Heart right ventricle (tissue), 16 donors: ENCODE results near the gene SMIM5. TPM values are rescaled to one million over a fixed set of nuclear protein-coding genes. Genes with fewer than 3 reads are reported as not detected.

Experiments used
- ATAC-seq, 8 donors: fragments of 200-7000 bp; cut with Tn5 transposase; one replicate each; pipeline ENCODE4 v1.9.1; 2020; ENCODE audit warnings: mild to moderate bottlenecking in 8 of 8, moderate library complexity in 8 of 8, moderate number of reproducible peaks in 1 of 8
- DNase-seq, 2 donors: peaks; one replicate each; pipeline ENCODE4 v3.0.0-alpha.2; 2020
- H3K27ac ChIP-seq, 10 donors: fragments of 200-600 bp; sonication (generic) in 2 of 10; one replicate each; pipeline versions ENCODE4 v1.5.0 to v1.8.0; 2020 to 2022; ENCODE audit warnings: mild to moderate bottlenecking in 3 of 10
- H3K27me3 ChIP-seq, 7 donors: fragments of 200-600 bp; one replicate each; pipeline ENCODE4 v1.8.0; 2021 to 2022; ENCODE audit warnings: mild to moderate bottlenecking in 2 of 7
- H3K36me3 ChIP-seq, 9 donors: fragments of 200-600 bp; sonication (generic) in 1 of 9; one replicate each; pipeline versions ENCODE4 v1.5.0 to v1.8.0; 2020 to 2022; ENCODE audit warnings: mild to moderate bottlenecking in 2 of 9
- H3K4me1 ChIP-seq, 9 donors: fragments of 200-600 bp; sonication (generic) in 1 of 9; one replicate each; pipeline versions ENCODE4 v1.5.0 to v1.8.0; 2020 to 2022; ENCODE audit warnings: mild to moderate bottlenecking in 4 of 9
- H3K4me3 ChIP-seq, 10 donors: fragments of 200-600 bp; sonication (generic) in 2 of 10; one replicate each; pipeline versions ENCODE4 v1.5.0 to v1.8.0; 2020 to 2022; ENCODE audit warnings: mild to moderate bottlenecking in 7 of 10, moderate library complexity in 2 of 10
- H3K9me3 ChIP-seq, 11 donors: fragments of 200-600 bp in 10 of 11; sonication (generic) in 2 of 11; one replicate each; pipeline versions ENCODE4 v1.5.0 to v1.8.0; 2013 to 2022; ENCODE audit warnings: mild to moderate bottlenecking in 2 of 11, control low read depth in 1 of 11, moderate library complexity in 1 of 11
- CTCF ChIP-seq, 9 donors: fragments of 200-600 bp; sonication (generic) in 2 of 9; IDR thresholded peaks; one replicate each; pipeline versions ENCODE4 v1.5.0 to v1.8.0; 2021 to 2022; ENCODE audit warnings: antibody characterized with exemption in 9 of 9, mild to moderate bottlenecking in 5 of 9, moderate library complexity in 1 of 9
- WGBS, 2 donors: extraction: QIAGEN DNeasy Blood & Tissue Kit; methylation state at CpG; one replicate each; pipeline ENCODE4 v1.1.7; 2013; ENCODE audit warnings: inconsistent platforms in 1 of 2; 5-methylcytosine and 5-hydroxymethylcytosine counted together
- intact Hi-C, 10 donors: fragments of 100-400 bp; cut with DNase I; formaldehyde crosslinking; loops; one replicate each; pipeline versions ENCODE4 v1.11.1 to v1.14.2; 2022
- polyA plus RNA-seq, 2 donors: library from polyadenylated mRNA; stranded (reverse); fragments of 200-250 nt; gene quantifications; one replicate each; pipeline ENCODE4 v1.2.3, GENCODE V29; 2013
- total RNA-seq, 10 donors: library from RNA; stranded (reverse); fragmentation: NEBNext Ultra II Directional in 3 of 10; extraction: Animal tissue kit (Norgen Biotek cat#: 25700) in 3 of 10; gene quantifications; one replicate each; pipeline versions ENCODE4 v1.2.1 to v1.2.4, GENCODE V29; 2021 to 2023
- donor health status: Arrhythmogenic right ventricular cardiomyopathy.
- donor health status: ischemic (EF 13 %, LVEDD 7.1; RV severe dilation, severe dysfunction).
- donor health status: healthy with polysubstance abuse.
- donor health status: DM: no; HTN: yes; CAD: no.
- donor health status: DM: no; HTN: no; CAD: no.
- donor health status: ischemic (EF 25% LVEDD 6.9; RV normal size, moderate dysfunction).
- donor health status: ischemic (EF 25% LVEDD 5.7; RV mildly dilated, moderate dysfunction).
- donor health status: healthy.
- donor health status: DM: yes; HTN: yes; CAD: no.
- donor health status: Ischemic cardiomyopathy.
- donor health status: ischemic (EF 35%, LVEDD 5.7; RV mildly dilated, moderate dysfunction).
- donor health status: nonischemic (EF 11% LVEDD 7.7; RV severe dilation, severe dysfunction).
- donor health status: DM: yes; HTN: yes; CAD: no.
- donor health status: PGD.
- donor health status: ischemic (EF 29% LVEDD 5.4; RV normal size, mild dysfunction).
- donor health status: nonischemic (EF 23%, LVEDD 6.1; RV moderate dilation, normal function).

The SMIM5 gene
- total and polyA plus RNA-seq, 12 donors, result 1.9 to 19.2 (median 6.5) TPM

- ATAC-seq, result no peak
These were observed 38.5 kb upstream of the SMIM5 start for GRCh38 chr17:75594499-75595283.

GRCh38 chr17:75595284-75595919 is 37.8 kb upstream of the SMIM5 start:
- TF ChIP-seq CTCF (IDR thresholded peaks at IDR 0.05), result no peak
- no peak overlapping the region for H3K4me3 ChIP-seq
- H3K9me3 ChIP-seq, result no peaks in the 10 kb centered on the region
- no peak overlapping the region for H3K27ac ChIP-seq
- H3K4me1 ChIP-seq, result peaks cover 0 to 1% (median 0%) of the 10 kb centered on the region in 9 donors
- no peak for ATAC-seq
- H3K36me3 ChIP-seq, result peaks cover 0 to 34% (median 0%) of the 10 kb centered on the region in 9 donors
- intact Hi-C loops, result loop anchor here in 1 of 10 donors (10.0 kb wide), 1 partner anchor 171 kb away; no protein-coding TSS in a partner anchor
- no peaks in the 10 kb centered on the region for H3K27me3 ChIP-seq
- no peak for DNase-seq
- WGBS, 2 donors, result 79 to 84% methylated on average over 11 to 13 of the region's 13 CpGs

More at GRCh38 chr17:75594499-75595283, 38.5 kb upstream of the SMIM5 start:
- 77 to 88% methylated on average over 28 of the region's 28 CpGs for WGBS, 2 donors
- no peak for DNase-seq
- H3K27ac ChIP-seq, result no peak overlapping the region
- peaks cover 0 to 34% (median 0%) of the 10 kb centered on the region in 9 donors for H3K36me3 ChIP-seq
- no peak overlapping the region for H3K4me3 ChIP-seq
- H3K27me3 ChIP-seq, result no peaks in the 10 kb centered on the region
- H3K9me3 ChIP-seq, result no peaks in the 10 kb centered on the region
- H3K4me1 ChIP-seq, result peaks cover 2 to 7% (median 5%) of the 10 kb centered on the region in 9 donors
- TF ChIP-seq CTCF (IDR thresholded peaks at IDR 0.05), result no peak
- intact Hi-C loops, result loop anchor here in 1 of 10 donors (10.0 kb wide), 1 partner anchor 170 kb away; no protein-coding TSS in a partner anchor

GRCh38 chr17:75595920-75596313 is 37.3 kb upstream of the SMIM5 start:
- DNase-seq (no peak), ATAC-seq (no peak)
- Histone ChIP-seq H3K9me3 (no peaks in the 10 kb centered on the region), H3K27ac (no peak overlapping the region), H3K27me3 (no peaks in the 10 kb centered on the region), H3K36me3 (peaks cover 0 to 33% (median 0%) of the 10 kb centered on the region in 9 donors), H3K4me3 (no peak overlapping the region), H3K4me1 (no peaks in the 10 kb centered on the region)
- intact Hi-C loops, result loop anchor here in 1 of 10 donors (10.0 kb wide), 1 partner anchor 171 kb away; no protein-coding TSS in a partner anchor
- TF ChIP-seq CTCF (IDR thresholded peaks at IDR 0.05), result no peak
- WGBS, 2 donors, result 82 to 87% methylated on average over 6 of the region's 6 CpGs

- no peaks in the 10 kb centered on the region for H3K27me3 ChIP-seq
- TF ChIP-seq CTCF (IDR thresholded peaks at IDR 0.05), result no peak
- WGBS, 2 donors, result 89 to 90% methylated on average over 17 of the region's 17 CpGs
- DNase-seq (no peak), ATAC-seq (peak in 1 of 8 donors; percentile 22)
- peaks cover 0 to 31% (median 0%) of the 10 kb centered on the region in 9 donors for H3K36me3 ChIP-seq
- intact Hi-C loops, result loop anchor here in 1 of 10 donors (10.0 kb wide), 1 partner anchor 172 kb away; no protein-coding TSS in a partner anchor
- H3K4me1 ChIP-seq, result no peaks in the 10 kb centered on the region
- H3K9me3 ChIP-seq, result no peaks in the 10 kb centered on the region
- no peak overlapping the region for H3K4me3 ChIP-seq
- H3K27ac ChIP-seq, result no peak overlapping the region
These were observed 36.7 kb upstream of the SMIM5 start for GRCh38 chr17:75596320-75597087.
